GM19463 (cell line): ENCODE data around the gene MXRA7.
A peak's percentile ranks its signal among the peaks of the same experiment; 100 is the strongest.
"Not testable (repeated sequence)": the region's sequence is repeated elsewhere in the genome, so short reads cannot be mapped to it uniquely, and the experiment has no call there.

Experiments
- ATAC-seq: cut with Tn5 transposase; IDR thresholded peaks from one replicate; pipeline ENCODE4 v1.9.1; 2021; ENCODE audit warnings: mild to moderate bottlenecking, moderate library complexity; ENCODE audit not compliant: unreplicated experiment

Gene MXRA7, protein sequence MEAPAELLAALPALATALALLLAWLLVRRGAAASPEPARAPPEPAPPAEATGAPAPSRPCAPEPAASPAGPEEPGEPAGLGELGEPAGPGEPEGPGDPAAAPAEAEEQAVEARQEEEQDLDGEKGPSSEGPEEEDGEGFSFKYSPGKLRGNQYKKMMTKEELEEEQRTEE

DNA sequence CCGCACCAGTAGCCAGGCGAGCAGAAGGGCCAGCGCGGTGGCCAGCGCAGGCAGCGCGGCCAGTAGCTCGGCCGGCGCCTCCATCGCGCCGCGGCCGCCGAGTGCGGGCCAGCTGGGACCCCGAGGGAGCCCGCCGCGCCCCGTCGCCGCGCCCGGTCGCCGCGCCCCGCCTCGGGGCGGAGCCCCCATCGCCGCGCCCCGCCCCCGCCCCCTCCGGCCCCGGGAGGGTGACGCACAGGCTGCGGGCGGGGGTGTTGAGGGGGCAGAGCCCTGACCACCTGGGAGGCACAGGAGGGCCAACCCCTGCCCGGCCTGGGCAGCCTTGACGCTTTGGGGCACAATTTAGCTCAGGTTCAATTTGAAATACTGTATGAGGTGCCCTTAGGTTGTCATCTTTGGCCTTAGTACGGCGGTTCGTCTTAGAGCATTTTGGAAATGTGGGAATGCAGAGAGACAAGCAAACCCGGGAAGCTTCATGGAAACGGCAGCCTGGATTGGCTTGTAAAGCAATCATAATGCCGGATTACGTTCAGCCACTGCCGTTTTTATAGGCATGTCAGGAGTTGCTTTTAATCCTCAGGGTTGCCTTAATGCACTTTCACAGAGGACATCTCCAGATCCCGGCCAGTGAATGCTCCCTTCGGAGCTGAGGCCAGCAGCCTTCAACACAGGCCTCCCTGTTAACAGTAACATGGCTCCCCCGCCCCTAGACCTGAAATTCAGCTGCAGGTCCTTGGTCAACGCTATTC, at the start of gene MXRA7:
Gene MXRA7, minus strand, starts transcription at position 103 of the 749 bp plus-strand sequence. Its CDS starts 19 bp downstream, at position 84.
- no peak for ATAC-seq

DNA sequence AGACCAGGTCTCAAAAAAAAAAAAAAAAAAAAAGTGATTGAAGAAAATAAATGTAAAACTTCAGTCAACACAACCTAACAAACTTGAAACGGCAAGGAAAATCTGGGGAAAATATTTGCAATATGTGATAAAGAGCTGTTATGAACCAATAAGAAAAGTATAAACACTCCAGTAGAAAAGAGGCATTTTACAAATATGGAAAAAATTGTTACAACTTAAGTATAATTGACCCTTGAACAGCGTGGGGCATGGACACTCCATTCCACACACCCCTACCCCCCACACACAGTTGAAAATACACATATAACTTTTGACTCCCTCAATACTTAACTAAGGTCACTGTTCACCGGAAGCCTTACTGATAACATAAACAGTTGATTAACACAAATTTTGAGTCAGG, 47.8 kb upstream of the MXRA7 start:
- ATAC-seq: no peak

DNA sequence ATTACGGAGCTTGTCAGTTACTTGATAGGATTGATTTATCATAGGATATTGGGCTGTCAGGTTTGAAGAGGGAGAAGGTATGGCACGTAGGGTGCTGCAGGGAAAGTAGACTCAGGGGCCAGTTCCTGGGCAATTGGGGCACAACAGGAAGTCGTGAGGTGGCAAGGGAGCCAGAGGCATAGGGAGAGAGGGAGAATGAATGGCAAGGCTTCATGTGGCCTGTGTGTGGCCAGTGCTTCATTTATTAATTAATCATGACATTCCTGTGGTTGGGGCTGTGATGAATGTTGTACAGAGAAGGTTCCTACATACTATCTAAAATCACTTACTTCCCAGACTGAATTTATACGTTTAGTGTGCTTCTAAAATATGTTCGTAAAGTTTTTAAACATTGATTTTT, 46.5 kb upstream of the MXRA7 start:
- no peak for ATAC-seq

DNA sequence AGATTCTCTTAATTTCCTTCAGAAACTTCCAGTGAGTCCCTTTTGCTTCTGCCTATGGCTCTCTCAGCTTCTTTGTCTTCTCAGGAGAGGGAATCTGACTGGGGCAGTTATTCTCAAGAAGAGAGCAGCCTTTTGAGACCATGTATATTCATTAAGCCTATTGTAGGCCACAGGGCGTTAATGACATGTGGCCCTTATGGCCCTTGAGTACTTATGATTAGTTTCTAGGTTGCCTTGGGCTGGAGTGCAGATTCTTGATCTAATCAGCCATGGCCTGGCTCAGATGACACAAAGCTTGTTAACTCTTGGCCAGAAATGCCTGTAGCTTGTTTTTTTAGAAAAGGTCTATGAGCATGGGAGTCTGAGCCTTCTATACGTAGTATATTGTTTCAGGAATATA, 44.5 kb upstream of the MXRA7 start:
- ATAC-seq: no peak

DNA sequence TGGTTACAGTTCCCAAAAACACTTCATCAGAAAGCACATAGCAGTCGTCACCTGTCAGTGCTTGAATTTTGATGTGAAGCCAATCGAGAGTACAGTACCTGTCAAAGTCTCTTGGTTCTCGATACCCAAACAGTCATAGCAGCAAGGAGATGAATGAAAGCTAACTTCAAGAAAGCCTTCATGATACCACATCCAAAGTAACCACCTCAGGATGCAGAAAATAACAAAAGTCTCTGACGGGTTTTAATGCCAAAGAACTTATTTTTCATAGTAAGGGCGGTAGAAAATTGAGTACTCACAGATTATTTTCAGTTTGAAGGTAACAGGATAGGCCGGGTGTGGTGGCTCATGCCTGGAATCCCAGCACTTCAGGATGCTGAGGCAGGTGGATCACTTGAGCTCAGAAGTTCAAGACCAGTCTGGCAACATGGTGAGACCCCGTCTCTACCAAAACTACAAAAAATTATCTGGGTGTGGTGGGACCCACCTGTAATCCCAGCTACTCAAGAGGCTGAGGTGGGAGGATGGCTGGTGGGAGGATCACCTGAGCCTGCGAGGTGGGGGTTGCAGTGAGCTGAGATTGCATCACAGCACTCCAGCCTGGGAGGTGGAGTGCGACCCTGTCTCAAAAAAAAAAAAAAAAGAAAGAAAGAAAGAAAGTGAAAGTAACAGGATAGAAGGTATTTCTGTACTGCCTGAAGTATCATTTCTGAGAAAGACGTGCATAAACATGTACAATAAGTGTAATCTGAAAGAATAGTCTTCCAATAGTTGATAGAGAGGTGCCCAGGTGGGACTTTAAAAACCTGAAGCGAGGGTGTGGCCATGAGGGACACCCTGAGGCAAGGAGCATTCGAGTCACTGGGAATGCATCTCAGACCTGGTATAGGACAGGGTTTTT, 42.5 kb upstream of the MXRA7 start:
- no peak for ATAC-seq

DNA sequence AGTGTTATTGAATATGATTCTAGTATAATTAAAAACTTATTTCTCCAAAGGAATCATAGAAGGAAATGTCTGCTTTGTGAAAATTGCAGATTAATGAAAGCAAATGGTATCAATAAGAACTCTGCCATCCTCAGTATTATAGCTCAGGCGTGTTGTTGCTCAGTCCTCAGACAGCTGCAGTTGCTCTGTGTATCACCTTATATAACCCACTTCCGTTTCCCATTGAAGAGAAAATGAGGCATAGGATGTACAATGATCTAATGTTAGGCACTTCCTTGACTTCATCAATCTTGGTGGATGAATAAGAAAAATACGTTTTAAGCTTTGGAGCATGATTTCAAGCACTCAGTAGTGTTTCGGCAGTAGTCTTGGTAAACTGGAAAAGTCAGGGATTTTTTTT, 41.2 kb upstream of the MXRA7 start:
- ATAC-seq: no peak

DNA sequence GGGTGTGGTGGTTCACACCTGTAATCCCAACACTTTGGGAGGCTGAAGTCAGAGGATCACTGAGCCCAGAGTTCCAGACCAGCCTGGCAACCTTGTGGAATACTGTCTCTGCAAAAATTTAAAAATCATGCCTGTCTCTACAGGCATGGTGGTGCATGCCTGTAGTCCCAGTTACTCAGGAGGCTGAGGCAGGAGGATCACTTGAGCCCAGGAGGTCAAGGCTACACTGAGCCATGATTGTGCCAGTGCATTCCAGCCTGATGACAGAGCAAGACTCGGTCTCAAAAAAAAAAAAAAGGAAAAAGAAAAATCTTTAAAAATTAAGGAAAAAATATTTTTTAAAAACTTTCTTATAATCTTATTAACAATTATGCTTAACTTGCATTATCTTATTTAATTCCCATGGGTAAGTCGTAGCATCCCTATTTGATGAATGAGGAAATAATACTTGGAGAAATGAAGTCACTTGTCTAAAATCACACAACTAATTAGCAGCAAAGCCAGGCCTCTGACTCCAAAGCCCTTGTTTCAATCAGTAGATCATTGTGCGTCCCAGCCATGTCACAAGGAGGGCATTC, 40.7 kb upstream of the MXRA7 start:
- ATAC-seq: no peak

DNA sequence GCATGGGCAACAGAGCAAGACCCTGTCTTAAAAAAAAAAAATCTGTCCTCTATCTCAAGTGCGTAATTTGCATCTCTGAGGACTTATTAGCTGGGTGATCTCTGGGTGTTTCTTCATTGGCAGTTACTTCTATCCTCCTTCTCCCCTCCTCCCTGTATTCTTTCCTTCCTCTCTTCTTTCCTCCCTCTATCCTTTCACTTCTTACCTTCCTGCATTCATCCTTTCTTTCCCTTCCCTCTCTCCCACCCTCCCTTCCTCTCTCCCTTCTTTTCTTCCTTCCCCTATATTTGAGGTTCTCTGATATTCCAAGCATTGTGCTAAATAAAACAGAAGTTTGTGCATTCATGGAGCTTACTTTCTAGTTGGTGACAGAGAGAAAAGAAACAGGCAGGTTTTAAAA, 37.9 kb upstream of the MXRA7 start:
- ATAC-seq: no peak

DNA sequence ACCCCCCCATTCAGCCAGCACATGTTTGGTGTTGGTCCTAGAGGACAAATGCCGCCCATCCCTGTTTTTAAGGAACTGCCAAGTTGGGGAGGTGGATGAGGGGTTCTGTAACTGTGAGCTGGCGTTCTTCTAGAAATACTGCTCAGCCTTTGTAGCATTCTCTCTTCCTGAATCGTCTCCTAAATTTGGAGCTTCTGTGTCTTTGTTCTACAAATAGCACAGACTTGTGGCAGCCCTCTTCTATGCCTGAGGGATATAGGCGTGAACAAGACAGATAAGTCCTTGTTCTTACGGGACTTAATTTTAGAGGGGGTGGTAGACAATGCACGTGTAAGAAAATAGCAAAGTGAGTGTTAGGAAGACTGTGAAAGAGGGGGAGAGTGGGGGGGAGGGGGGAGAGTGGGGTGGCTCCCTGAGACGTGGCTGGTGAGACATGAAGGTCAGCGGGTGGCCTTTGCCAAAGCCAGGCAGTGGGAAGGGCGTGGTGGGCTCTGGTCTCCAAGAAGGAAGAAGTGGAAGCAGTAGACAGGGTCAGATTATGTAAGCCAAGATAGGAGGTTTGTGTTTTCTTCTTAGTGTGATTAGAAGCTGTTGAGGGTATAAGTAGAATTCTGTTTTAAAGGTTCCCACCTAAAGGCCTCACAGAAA, 37.1 kb upstream of the MXRA7 start:
- no peak for ATAC-seq

DNA sequence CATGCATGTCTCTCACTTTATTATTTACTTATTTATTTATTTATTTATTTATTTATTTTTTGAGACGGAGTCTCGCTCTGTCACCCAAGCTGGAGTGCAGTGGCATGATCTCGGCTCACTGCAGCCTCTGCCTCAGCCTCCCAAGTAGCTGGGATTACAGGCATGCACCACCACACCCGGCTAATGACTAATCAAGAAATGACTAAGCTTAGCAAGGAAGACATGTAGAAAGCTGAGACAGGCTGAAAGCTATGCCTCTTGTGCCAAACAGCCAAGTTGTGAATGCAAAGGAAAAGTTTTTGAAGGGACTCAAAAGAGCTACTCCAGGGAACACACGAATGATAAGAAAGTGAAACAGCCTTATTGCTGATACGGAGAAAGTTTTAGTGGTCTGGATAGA, 35.0 kb upstream of the MXRA7 start:
- ATAC-seq: not testable (repeated sequence)

DNA sequence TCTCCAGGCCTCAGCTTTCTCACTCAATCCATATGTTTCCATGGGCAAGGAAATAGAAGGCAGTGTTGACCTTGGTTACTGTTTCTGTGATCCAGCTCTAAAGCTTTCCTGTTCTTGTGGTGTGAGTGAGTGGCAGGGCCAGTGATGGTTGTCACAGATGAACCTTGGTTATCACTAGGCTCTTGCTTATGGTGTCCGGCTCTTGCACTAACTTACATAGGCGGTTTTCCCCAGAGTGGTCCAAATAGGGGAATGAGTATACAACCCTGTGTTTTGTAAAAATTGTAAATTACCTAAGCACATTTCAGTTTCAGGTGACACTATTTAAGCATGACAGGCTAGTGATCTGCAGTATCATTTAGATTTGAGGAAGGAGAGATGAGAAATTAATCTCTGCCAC, 34.0 kb upstream of the MXRA7 start:
- no peak for ATAC-seq

DNA sequence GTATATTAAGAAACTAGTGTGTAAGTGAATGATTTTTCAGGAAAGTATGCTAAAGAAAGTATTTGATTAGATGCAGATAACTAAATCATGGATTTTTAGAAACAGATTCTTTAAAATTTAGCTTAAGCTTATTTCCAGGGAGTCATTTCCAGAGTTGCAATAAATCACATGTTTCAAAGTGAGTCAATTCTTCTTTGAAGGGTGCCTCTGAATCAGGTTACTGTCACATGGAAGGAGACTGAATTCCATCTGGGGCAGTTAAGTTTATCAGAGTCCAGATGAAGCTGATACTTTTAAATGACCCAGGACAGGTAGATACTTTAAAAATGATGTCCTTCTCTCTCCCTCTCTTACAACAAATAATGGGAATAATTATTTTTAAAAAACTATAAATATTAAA, 32.2 kb upstream of the MXRA7 start:
- ATAC-seq: no peak

DNA sequence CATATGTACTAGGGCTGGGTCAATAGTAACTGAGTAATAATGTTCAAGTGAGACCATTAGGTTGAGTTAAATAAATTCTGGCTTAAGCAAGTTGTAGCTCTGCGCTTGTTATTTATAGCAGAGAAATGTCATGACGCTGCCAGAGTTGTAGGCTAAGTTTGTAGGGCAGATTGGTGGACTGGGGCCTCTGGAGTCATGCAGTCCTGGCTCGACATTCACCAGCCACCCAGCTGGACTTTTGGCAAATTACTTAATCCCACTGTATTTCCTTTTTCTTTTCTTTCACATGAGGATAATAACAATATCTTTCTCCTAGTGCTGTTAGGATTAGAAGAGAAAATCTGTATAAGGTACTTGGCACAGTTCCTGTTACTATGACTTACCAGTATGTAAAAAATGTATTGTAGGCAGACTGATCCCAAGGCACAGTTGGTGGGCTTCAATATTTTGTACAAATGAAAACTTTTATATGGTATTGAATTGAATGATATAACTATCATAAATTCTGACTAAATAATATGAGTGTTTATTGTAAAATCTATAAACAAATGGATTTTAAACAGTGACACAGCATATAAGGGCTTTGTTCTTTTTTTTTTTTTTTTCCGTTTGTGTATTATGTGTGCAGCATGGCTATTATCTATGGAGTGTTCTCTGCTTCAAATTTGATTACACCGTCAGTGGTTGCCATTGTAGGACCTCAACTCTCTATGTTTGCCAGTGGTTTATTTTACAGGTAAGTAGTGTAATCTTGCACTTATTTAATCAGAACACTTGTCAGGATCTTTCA, 29.8 kb upstream of the MXRA7 start:
- no peak for ATAC-seq

DNA sequence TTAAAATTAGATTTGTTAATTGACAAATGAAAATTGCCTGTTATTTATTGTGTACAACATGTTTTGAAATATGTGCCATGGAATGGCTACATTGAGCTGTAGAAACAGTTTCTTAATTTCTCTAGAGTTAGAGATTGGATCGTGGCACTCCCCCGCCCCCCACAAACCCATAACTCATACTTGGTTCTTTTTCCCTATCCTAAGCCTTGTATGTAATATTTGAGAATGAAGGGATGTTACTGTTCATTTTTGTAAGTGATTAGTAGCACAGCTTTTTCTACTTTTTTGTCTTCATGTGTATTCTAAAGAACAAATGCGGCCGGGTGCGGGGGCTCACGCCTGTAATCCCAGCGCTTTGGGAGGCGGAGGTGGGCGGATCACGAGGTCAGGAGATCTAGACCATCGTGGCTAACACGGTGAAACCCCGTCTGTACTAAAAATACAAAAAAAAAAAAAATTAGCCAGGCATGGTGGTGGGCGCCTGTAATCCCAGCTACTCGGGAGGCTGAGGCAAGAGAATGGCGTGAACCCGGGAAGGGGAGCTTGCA, 28.9 kb upstream of the MXRA7 start:
- not testable (repeated sequence) for ATAC-seq

DNA sequence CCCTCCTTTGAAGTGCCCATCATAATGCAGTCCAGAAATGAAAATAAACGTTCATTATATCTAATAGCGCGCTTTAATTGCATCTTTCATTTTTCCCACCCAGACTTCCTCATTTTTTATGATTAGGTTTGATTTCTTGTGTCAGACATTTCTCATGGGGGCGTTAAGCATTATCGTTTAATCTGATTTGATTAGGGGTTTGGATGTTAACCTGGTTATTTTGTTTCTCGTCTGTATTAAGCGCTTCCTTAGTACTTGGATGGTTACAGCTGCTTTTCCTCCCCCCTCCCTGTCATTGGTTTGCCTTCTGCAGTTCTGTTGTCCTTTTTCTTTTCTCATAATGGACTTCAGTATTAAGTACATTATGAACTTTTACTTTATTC, 27.7 kb upstream of the MXRA7 start:
- ATAC-seq: no peak

DNA sequence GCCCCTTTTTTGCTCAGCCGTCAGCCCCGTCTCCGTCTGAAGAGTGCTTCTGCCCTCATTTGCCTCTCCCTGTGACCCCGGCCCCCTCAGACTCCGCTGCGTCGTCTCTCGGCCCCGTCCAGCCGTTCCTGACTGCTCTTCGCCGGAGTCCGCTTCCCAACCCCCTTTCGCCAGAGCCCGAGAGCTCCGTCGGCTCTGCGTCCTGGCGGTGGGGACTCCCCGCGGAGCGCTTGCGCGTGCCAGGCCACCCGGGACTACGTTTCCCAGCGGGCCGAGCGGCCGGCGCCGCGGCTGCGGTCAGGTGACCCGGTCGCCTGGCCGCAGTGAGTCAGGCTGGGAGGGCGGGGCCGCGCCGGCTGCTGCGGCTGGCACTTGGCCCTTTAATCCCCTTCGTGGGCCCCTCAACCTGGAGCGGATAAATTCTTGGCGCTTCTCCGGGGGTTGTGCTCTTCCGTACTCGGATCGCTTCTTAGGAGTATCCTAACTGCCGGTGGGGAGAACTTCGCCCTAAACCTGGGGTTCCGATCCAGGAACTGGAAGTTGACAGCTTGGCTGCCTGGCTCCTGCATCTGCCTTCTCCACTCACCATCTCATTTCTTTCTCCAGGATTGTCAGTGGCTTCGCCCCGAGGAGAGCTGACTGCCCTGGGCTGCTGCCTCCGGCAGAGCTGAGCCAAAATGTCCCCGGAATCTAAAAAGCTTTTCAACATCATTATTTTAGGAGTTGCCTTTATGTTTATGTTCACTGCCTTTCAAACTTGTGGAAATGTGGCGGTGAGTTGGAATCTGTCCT, 27.1 kb upstream of the MXRA7 start, which contains the start of gene MFSD11:
Gene MFSD11, plus strand, starts transcription at position 444 of the 792 bp plus-strand sequence. Its CDS starts 234 bp downstream, at position 678.
- ATAC-seq: peak; percentile 59

DNA sequence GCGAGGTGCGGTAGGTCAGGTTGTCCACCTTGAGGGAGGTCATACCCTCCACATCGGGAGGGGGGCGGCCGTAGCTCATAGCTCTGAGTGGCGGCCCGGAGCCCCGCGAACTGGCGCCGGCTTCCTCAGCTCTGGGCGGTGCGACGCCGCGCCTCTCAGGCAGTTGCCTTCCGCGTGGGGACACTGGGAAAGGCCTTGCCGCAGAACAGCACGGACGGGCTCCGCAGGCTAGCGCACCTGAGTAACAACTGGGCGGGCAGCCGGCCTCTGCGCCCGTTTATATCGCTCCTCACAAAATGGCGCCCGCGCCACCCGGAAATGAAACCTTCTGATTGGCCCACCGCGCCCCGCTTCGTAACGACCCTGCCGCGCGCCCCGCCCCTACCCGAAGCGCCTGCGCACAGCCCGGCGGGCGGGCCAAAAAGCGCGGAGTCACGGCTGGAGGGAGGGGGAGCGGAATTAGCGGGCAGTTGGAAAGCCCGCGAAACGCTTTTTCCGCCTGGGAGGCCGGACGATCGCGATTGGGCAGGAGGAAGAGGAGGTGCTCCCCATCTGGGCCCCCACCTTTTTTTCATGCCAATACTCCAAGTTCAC, 26.4 kb upstream of the MXRA7 start, which contains the start of gene SRSF2:
Gene SRSF2, minus strand, starts transcription at position 250 of the 594 bp plus-strand sequence. Its CDS starts 171 bp downstream, at position 79.
- peak; percentile 59 for ATAC-seq

DNA sequence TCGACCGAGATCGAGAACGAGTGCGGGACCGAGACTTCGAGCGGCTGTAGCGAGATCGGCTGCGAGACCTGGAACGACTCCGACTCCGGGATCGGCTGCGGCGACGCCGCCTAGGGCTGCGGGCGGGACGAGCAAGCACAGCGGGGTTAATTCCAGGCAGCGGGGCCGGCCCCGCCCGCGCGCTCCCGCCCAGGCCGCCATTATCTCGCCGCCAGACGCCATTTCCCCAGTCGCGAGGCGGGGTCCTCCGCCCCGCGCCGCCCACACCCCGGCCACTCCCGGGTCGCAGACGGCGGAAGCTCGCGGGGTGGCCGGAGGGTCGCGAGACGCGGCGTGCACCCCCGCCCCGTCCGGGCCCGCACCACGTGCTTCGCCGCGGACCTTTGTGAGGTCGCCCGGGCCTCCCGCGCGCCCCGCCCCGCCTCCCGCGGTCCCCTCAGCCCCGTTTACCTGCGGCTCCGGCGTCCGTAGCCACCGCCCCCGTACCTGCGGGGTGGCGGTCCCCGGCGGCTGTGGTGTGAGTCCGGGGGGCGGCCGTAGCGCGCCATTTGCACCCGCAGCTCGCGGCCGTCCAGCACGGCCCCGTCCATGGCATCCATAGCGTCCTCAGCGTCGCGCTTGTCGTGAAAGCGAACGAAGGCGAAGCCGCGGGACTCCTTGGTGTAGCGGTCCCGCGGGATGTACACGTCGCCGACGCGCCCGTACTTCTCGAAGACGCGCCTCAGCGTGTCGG, 25.8 kb upstream of the MXRA7 start:
- ATAC-seq: no peak
